ENCODE results near the gene TRMT10B.

The TRMT10B gene, protein sequence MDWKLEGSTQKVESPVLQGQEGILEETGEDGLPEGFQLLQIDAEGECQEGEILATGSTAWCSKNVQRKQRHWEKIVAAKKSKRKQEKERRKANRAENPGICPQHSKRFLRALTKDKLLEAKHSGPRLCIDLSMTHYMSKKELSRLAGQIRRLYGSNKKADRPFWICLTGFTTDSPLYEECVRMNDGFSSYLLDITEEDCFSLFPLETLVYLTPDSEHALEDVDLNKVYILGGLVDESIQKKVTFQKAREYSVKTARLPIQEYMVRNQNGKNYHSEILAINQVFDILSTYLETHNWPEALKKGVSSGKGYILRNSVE

DNA sequence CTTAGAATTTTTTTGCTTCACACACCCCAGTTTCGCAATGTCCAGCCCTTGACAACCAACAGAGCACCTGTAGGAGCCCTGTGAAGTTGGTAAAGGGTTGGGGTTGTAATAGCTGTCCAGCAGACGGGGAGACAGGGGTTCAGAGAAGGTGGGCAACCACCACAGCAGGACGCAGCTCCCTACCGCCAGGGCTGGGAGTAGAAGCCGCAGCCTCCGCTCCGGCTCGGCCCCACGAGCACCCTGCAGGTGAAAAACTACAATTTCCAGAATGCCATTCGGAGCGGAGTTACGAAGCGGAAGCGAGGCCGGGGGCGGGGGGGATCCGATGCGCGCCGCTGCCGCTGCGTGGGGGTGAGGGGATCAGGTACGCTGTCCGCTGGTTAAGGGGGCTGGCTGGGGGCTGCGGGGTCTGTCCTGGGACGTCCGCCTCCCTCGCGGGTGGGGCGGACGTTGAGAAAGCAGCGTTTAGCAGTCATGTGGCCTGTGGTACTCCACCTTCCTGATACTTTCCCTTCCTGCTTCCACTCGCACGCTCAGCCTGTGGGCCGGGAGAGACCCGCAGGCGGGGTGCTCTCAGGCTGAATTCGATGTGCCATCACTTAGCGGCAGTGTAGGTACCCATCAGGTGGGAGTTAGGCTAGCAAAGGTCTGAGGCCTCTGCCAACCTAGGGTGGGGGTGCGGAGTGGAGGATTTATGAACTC is at the start of gene TRMT10B:
TRMT10B (plus strand) TSS at position 317 of the 702 bp plus-strand sequence. CDS start 8,127 bp downstream, outside the sequence.
- peak within 1 kb of the TSS; percentile 88 for H3K4me3 ChIP-seq (ENCODE audit: low read length)
- H3K27ac ChIP-seq (ENCODE audit: low read length) = no peak within 1 kb of the TSS
- H3K27me3 ChIP-seq (ENCODE audit: insufficient read depth, low read length) = no peaks in the 10 kb centered on the region
- peak within 1 kb of the TSS; percentile 76 for H3K9ac ChIP-seq (ENCODE audit: low read depth, low read length)
- no peaks in the 10 kb centered on the region for H3K9me3 ChIP-seq (ENCODE audit: insufficient read depth, low read depth, low read length)
- no peaks in the 10 kb centered on the region for H3K36me3 ChIP-seq (ENCODE audit: insufficient read depth, low read depth, low read length)
- H3K4me1 ChIP-seq (ENCODE audit: insufficient read depth, low read length) = no peaks in the 10 kb centered on the region

DNA sequence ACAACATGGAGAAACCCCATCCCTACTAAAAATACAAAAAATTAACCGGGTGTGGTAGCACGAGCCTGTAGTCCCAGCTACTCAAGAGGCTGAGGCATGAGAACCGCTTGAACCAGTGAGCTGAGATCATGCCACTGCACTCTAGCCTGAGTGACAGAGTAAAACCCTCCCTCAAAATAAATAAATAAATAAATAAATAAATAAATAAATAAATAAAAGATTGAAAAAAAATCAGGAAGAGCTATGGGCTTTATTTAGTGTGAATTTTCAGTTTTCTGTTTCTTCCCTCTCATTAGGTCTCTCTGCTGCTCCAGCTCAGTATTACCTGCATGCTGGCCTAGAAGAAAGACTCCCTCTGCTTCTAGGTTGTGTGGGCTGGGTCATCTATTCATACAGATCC is 47.8 kb upstream of the TRMT10B start:
- Histone ChIP-seq H3K4me1 (ENCODE audit: insufficient read depth, low read length) (no peaks in the 10 kb centered on the region), H3K9me3 (ENCODE audit: insufficient read depth, low read depth, low read length) (no peaks in the 10 kb centered on the region), H3K27ac (ENCODE audit: low read length) (no peak overlapping the region), H3K9ac (ENCODE audit: low read depth, low read length) (no peak overlapping the region), H3K36me3 (ENCODE audit: insufficient read depth, low read depth, low read length) (no peaks in the 10 kb centered on the region), H3K4me3 (ENCODE audit: low read length) (no peak overlapping the region), H3K27me3 (ENCODE audit: insufficient read depth, low read length) (peaks cover 6% of the 10 kb centered on the region; the same call in 1 of the 2 replicates)

DNA sequence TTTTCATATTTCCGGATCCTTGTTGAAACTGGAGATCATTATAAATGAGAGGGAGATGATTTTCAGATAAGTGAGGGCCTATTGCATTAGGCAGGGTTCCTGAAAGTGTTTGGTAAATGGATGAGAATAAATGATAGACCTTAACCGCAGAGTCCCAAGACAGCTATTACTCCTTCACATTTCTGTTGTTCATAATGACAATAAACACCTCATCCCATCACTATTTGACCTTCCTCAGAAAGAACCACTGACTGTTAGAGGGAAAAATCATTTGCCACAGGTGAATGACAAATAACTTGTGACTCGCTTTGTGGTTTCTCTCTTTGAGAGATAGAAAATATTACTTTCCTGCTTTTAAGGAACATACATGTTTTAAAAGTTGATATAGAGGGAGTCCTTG is 47.3 kb upstream of the TRMT10B start:
- H3K9me3 ChIP-seq (ENCODE audit: insufficient read depth, low read depth, low read length) = no peaks in the 10 kb centered on the region
- H3K36me3 ChIP-seq (ENCODE audit: insufficient read depth, low read depth, low read length) = no peaks in the 10 kb centered on the region
- H3K4me3 ChIP-seq (ENCODE audit: low read length) = no peak overlapping the region
- H3K27me3 ChIP-seq (ENCODE audit: insufficient read depth, low read length) = peaks cover 6% of the 10 kb centered on the region; the same call in 1 of the 2 replicates
- no peaks in the 10 kb centered on the region for H3K4me1 ChIP-seq (ENCODE audit: insufficient read depth, low read length)
- no peak overlapping the region for H3K9ac ChIP-seq (ENCODE audit: low read depth, low read length)
- H3K27ac ChIP-seq (ENCODE audit: low read length) = no peak overlapping the region

DNA sequence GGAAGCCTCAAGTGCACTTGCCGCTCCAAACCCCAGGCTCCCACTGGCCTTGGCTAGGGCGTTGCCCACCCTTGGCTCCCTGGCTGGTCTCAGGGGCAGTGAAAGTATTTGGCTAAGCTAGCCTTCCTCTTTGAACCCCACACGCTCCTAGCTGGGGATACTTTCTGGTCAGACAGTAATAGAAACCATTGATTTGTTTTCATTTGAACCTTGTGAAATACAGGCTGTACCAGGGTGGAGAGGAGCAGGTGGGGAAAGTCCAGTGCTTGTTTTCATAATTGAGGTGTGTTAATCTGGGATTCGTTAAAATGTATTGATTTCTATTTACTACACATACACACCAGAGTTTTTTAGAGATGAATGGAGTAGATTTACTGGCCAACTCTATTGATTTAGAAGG is 45.9 kb upstream of the TRMT10B start:
- H3K27me3 ChIP-seq (ENCODE audit: insufficient read depth, low read length) = peaks cover 6% of the 10 kb centered on the region; the same call in 1 of the 2 replicates
- no peaks in the 10 kb centered on the region for H3K9me3 ChIP-seq (ENCODE audit: insufficient read depth, low read depth, low read length)
- H3K4me1 ChIP-seq (ENCODE audit: insufficient read depth, low read length) = no peaks in the 10 kb centered on the region
- no peak overlapping the region for H3K4me3 ChIP-seq (ENCODE audit: low read length)
- H3K9ac ChIP-seq (ENCODE audit: low read depth, low read length) = no peak overlapping the region
- H3K36me3 ChIP-seq (ENCODE audit: insufficient read depth, low read depth, low read length) = no peaks in the 10 kb centered on the region
- H3K27ac ChIP-seq (ENCODE audit: low read length) = no peak overlapping the region

DNA sequence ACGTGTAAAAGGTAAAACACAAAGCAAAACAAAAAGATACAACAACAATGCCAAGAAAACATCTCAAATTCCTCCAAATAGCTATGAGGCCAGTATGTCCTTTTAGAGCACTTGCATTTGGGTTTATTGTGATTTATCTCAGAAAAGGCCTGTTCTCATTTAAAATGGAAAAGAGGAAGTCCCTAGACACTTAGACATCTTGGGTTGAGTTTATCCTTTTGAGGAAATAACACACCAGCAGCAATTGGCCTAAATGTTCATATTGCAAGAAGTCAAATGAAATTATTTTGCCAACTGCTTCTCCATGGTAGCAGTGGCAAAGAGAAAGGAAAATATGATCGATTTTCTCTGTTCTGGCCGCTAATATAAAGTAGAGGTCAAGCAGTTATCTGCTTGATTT is 43.6 kb upstream of the TRMT10B start:
- Histone ChIP-seq H3K9me3 (ENCODE audit: insufficient read depth, low read depth, low read length) (no peaks in the 10 kb centered on the region), H3K9ac (ENCODE audit: low read depth, low read length) (no peak overlapping the region), H3K36me3 (ENCODE audit: insufficient read depth, low read depth, low read length) (no peaks in the 10 kb centered on the region), H3K4me1 (ENCODE audit: insufficient read depth, low read length) (no peaks in the 10 kb centered on the region), H3K4me3 (ENCODE audit: low read length) (no peak overlapping the region), H3K27me3 (ENCODE audit: insufficient read depth, low read length) (peaks cover 6% of the 10 kb centered on the region; the same call in 1 of the 2 replicates), H3K27ac (ENCODE audit: low read length) (no peak overlapping the region)

DNA sequence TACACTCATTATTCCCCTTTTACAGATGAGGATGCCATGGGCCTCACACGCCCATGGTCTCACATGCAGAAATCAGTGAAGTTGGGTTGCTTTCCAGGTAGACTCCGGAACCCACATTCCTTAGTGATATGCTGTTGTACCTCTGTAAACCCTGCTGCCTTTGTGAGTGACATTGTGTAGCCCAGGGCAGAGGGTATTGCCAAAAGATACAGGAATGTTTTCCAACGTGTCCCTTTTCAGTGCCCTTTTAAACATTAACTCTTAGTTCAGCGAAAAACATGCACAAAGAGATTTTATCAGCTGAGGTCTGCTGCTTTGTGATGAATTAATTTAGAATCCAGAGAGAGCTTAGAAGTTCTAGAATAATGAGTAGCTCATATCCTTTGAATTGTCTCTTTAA is 38.3 kb upstream of the TRMT10B start:
- Histone ChIP-seq H3K9ac (ENCODE audit: low read depth, low read length) (no peak overlapping the region), H3K36me3 (ENCODE audit: insufficient read depth, low read depth, low read length) (no peaks in the 10 kb centered on the region), H3K4me3 (ENCODE audit: low read length) (no peak overlapping the region), H3K27ac (ENCODE audit: low read length) (no peak overlapping the region), H3K27me3 (ENCODE audit: insufficient read depth, low read length) (no peaks in the 10 kb centered on the region), H3K9me3 (ENCODE audit: insufficient read depth, low read depth, low read length) (no peaks in the 10 kb centered on the region), H3K4me1 (ENCODE audit: insufficient read depth, low read length) (no peaks in the 10 kb centered on the region)

DNA sequence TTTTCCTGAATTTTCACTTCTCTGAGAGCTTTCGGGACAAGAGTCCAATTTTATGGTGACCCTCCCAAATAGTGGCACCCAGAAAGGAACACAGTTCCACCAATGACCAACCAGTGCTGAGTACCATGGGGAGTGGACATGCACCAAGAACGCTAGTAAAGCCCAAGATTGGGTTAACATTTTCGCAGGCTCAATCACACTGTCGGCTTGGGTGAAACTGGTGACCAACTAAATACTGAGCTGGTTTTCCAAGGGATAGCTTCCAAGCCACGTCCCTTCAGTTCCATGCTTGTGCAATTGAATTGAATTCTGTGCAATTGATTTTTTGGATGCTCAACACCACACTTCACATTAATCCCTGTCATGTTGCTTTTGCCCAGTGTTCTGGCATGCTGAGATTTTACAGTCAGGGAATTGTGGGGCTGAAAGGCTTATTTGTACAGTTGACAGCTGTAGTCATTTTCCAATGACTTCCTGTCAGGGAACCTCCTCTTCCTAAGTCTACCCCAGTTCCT is 37.6 kb upstream of the TRMT10B start:
- H3K27ac ChIP-seq (ENCODE audit: low read length) = no peak overlapping the region
- no peaks in the 10 kb centered on the region for H3K4me1 ChIP-seq (ENCODE audit: insufficient read depth, low read length)
- no peaks in the 10 kb centered on the region for H3K36me3 ChIP-seq (ENCODE audit: insufficient read depth, low read depth, low read length)
- H3K27me3 ChIP-seq (ENCODE audit: insufficient read depth, low read length) = no peaks in the 10 kb centered on the region
- no peak overlapping the region for H3K9ac ChIP-seq (ENCODE audit: low read depth, low read length)
- H3K9me3 ChIP-seq (ENCODE audit: insufficient read depth, low read depth, low read length) = no peaks in the 10 kb centered on the region
- no peak overlapping the region for H3K4me3 ChIP-seq (ENCODE audit: low read length)

DNA sequence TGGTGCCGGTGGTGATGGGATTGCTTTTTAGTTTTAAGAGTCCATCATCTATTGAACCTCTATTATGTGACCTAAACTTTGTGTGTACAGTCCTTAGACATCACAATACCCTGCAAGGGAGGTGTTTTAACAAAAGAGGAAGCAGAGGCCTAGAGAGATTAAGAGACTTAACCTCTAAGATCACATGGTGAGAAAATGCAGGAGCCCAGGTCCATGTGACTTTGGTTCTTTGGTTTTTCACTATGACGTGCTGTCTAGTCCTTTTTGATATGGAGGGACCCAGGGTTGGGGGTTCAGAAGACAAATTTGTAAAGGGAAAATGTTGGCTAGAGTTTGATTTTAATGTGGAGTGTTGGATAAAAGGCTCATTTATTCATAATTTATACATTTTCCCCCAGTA is 34.1 kb upstream of the TRMT10B start:
- Histone ChIP-seq H3K9me3 (ENCODE audit: insufficient read depth, low read depth, low read length) (no peaks in the 10 kb centered on the region), H3K4me1 (ENCODE audit: insufficient read depth, low read length) (no peaks in the 10 kb centered on the region), H3K27ac (ENCODE audit: low read length) (no peak overlapping the region), H3K36me3 (ENCODE audit: insufficient read depth, low read depth, low read length) (no peaks in the 10 kb centered on the region), H3K27me3 (ENCODE audit: insufficient read depth, low read length) (no peaks in the 10 kb centered on the region), H3K4me3 (ENCODE audit: low read length) (no peak overlapping the region), H3K9ac (ENCODE audit: low read depth, low read length) (no peak overlapping the region)

DNA sequence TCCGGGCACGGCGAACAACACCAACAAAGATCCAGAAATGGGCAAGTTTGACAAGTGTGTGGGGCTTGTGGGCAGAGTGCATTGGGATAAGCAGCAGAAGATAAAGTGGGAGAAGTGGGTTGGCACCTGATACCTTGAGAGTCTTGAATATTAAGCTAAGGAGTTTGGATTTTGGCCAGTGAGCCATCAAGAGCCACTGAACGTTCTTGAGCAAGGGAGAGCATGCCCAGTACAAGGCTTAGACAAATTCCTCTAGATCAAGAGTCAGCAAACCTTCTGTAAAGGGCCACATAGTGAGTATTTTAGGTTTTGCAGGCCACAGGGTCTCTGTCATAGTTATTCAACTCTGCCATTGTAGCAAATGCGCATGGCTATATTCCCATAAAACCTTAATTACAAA is 26.6 kb upstream of the TRMT10B start:
- Histone ChIP-seq H3K36me3 (ENCODE audit: insufficient read depth, low read depth, low read length) (no peaks in the 10 kb centered on the region), H3K4me3 (ENCODE audit: low read length) (no peak overlapping the region), H3K9ac (ENCODE audit: low read depth, low read length) (no peak overlapping the region), H3K9me3 (ENCODE audit: insufficient read depth, low read depth, low read length) (no peaks in the 10 kb centered on the region), H3K27ac (ENCODE audit: low read length) (no peak overlapping the region), H3K4me1 (ENCODE audit: insufficient read depth, low read length) (no peaks in the 10 kb centered on the region; the same call in 1 of the 2 replicates), H3K27me3 (ENCODE audit: insufficient read depth, low read length) (no peaks in the 10 kb centered on the region)

DNA sequence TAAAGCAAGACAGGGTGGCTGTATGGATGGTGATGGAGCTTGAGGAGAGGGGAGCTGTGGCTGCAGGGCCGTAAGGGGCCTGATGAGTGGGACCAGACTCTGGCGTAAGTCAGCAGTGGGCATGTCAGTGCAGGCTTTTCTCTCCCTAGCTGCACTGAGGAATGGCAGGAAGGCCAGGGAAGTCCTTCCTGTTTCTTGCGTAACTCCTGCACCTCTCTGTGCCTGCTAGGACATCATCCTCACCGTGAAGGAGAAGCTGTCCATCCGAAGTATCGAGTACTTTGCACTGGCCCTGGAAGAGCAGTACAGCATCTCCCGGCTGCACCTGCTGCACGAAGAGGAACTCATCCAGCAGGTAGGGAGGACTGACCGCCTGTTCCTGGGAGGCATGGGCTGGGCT is 24.1 kb upstream of the TRMT10B start:
- no peaks in the 10 kb centered on the region; the same call in 1 of the 2 replicates for H3K4me1 ChIP-seq (ENCODE audit: insufficient read depth, low read length)
- H3K36me3 ChIP-seq (ENCODE audit: insufficient read depth, low read depth, low read length) = no peaks in the 10 kb centered on the region
- H3K27me3 ChIP-seq (ENCODE audit: insufficient read depth, low read length) = no peaks in the 10 kb centered on the region
- H3K9ac ChIP-seq (ENCODE audit: low read depth, low read length) = no peak overlapping the region
- H3K4me3 ChIP-seq (ENCODE audit: low read length) = no peak overlapping the region
- H3K27ac ChIP-seq (ENCODE audit: low read length) = no peak overlapping the region
- no peaks in the 10 kb centered on the region for H3K9me3 ChIP-seq (ENCODE audit: insufficient read depth, low read depth, low read length)

DNA sequence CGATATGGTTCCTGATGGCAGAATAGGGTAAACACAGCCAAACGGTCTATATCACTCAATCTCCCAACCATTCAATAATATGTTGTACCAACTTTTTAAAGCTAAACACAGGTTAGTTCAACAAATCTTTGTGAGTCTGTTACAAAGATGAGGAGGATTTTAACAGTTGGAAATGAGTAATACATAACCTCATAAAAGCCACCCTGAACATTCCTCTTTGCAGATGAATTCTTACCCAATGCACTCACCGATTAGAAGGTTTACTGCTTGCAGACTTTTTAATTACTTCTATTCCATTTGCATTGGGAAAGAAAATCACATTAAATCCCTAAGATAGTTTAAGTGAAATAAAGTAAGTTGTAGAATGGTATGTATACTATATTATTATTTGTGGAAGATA is 23.3 kb upstream of the TRMT10B start:
- H3K27ac ChIP-seq (ENCODE audit: low read length) = no peak overlapping the region
- H3K9ac ChIP-seq (ENCODE audit: low read depth, low read length) = no peak overlapping the region
- H3K4me3 ChIP-seq (ENCODE audit: low read length) = no peak overlapping the region
- H3K36me3 ChIP-seq (ENCODE audit: insufficient read depth, low read depth, low read length) = no peaks in the 10 kb centered on the region
- H3K27me3 ChIP-seq (ENCODE audit: insufficient read depth, low read length) = no peaks in the 10 kb centered on the region
- H3K9me3 ChIP-seq (ENCODE audit: insufficient read depth, low read depth, low read length) = no peaks in the 10 kb centered on the region
- H3K4me1 ChIP-seq (ENCODE audit: insufficient read depth, low read length) = no peaks in the 10 kb centered on the region; the same call in 1 of the 2 replicates

DNA sequence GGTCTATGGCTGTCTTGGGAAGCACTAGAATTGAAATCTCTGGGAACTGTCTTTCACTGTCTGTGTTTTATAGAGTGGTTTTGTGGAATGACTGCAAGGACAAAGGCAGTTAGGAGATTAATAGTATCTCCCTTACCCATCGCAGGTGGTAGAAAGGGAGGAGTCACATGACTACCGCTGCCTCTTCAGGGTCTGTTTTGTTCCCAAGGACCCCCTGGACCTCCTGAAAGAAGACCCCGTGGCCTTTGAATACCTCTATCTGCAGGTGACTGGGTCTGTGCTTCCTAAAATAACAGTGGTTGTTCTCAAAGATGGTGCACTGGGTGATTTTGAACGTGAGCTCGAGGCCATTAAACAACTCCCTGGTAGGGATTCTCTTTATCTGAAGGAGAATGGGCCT is 22.8 kb upstream of the TRMT10B start:
- H3K9me3 ChIP-seq (ENCODE audit: insufficient read depth, low read depth, low read length) = no peaks in the 10 kb centered on the region
- H3K36me3 ChIP-seq (ENCODE audit: insufficient read depth, low read depth, low read length) = no peaks in the 10 kb centered on the region
- H3K4me1 ChIP-seq (ENCODE audit: insufficient read depth, low read length) = no peaks in the 10 kb centered on the region; the same call in 1 of the 2 replicates
- H3K27me3 ChIP-seq (ENCODE audit: insufficient read depth, low read length) = no peaks in the 10 kb centered on the region
- H3K4me3 ChIP-seq (ENCODE audit: low read length) = peak overlapping the region; percentile 36; the same call in 1 of the 2 replicates
- no peak overlapping the region for H3K9ac ChIP-seq (ENCODE audit: low read depth, low read length)
- no peak overlapping the region for H3K27ac ChIP-seq (ENCODE audit: low read length)

Data from iPS-20b (cell line).